Measurements from ENCODE around the gene TMEM52.

The TMEM52 gene

DNA sequence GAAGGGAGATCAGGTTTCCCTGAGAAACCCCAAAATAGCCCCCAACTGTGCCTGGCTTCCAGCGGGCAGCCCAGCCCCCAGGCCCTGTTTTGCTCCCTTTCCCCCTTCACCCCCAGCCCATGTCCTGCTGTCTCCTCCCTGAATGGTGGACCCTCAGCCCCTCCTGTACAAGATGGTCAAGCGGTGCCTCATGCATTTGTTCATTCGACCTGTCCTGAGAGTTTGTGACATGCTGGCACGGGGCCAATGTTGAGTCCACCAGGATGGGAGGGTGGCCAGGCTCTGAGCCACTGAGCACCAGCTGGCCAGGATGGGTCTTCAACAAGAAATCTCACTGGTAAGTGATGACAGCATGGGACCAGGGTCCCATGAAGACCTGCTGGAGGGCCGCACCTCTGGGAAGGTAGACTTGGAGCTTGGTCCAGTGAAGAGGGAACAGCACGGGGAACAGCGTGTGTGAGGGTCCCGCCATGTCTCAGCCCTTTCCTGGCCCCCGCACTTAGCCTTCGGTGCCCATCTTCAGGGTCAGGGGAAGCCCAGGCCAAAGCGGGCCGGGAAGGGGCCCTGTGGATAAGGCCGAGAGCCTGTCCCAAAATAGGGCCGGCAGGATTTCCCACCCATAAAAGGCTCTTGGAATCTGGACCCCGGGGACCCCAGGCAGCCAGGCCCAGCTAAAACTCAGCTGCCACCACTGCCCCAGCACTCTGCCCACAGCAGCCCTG, 3.9 kb downstream of the TMEM52 start, which contains the start of gene CALML6:
Gene CALML6 (plus strand): TSS at position 290 of the 722 bp plus-strand sequence. CDS start 21 bp downstream, at position 311.
- DNase-seq (ENCODE audit: low read depth), result no peak

DNA sequence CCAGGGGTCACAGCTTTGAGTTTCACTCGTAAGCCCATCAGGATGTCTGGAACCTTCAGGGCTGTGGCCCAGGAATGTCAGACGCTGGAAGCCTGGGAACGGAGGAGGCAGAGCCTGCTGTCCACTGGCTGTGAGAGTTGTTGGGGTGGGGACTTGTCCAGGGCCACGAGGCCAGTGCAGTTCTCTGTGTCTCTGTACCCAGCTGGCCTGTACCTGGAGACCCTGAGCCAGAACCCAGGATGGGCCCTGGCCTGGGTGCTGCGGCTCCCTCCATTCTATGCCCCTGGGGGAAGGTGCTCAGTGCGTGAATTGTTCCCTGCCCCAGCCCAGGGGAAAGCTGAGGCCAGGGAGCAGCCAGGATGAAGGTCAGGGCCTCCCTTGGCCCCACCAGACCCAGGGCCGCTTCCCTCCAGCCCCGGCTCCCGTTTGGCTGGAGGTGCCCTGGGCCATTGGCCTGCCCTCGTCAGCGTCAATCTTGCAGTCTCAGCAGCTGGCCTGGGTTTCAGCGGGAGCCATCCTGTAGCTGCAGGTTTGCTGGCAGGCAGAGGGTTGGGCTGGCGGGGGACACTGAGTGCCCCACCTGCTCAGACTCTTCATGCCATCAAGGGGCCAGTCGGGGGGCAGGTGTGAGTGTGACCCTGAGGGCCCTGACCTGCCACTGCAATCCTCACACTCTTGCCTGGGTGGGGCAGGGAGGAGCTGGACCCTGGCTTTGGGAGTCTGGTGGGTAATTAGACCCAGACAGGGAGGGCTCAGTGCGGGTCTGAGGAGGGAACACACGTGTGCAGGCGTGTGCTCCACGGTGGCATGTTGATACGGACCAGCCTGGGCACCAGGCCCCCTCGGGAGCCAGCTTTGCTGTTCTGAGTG, 4.7 kb downstream of the TMEM52 start:
- no peak for DNase-seq (ENCODE audit: low read depth)

DNA sequence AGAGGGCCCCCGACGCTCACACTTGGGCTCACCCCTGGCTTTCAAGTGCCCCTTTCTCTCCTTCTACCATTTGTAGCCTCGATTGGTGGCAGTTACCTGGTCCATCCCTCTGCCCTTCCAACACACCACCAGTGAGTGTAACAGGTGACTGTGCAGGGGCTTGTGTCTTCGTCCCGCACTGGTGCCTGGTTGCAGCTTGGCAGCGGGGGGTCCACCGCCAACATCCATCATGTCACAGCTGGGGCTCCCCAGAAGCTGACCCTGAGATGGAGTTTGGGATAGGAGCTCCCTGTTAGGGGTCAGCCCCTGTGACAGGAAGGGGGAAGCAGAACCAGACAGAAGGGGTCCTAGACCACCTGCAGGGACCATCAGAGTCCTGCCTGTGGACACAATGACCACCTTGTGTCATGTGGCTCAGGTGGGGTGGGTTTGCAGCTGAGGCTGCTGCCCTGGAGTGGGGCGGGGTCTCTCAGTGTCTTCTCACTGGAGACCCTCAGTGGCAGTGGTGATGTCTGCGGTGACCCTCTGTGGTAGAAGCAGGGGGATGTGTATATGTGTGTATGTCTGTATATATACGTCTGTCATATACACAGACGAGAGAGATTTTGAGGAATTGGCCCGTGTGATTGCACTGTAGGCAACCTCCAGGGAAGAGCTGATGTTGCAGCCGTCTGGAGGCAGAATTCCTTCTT, 7.6 kb downstream of the TMEM52 start:
- no peak for DNase-seq (ENCODE audit: low read depth)

DNA sequence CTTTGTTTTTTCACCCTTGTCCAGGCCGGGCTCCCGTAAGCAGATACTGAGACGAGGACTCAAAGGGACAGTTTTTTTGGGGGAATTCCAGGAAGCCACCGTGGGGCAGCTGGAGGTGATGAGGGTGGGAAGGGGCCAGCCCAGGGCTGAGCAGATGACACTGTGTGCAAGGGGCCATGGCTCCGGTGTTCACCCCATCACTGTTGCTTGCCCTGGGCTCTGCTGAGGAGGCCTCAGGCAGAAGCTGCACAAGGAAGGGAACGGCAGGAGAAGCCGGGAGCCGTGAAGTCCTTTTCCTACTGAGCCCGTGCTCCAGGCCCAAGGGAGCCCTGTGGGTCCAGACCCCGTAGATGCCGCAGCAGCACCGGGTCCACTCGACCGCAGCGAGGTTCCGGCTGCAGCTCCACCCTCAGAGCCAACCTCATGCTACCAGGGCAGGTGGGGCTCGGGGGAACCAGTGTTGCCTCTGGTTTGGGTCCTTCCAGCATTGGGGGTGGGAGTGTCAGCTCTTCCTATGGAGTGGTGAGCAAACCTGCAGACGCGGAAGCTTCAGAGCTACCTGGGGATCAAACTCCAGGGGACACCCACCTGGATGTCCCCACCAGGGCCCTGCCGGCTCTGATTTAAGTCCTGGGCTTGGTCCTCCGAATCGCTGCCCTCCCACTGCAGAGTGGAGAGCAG, 8.3 kb downstream of the TMEM52 start:
- no peak for DNase-seq (ENCODE audit: low read depth)

DNA sequence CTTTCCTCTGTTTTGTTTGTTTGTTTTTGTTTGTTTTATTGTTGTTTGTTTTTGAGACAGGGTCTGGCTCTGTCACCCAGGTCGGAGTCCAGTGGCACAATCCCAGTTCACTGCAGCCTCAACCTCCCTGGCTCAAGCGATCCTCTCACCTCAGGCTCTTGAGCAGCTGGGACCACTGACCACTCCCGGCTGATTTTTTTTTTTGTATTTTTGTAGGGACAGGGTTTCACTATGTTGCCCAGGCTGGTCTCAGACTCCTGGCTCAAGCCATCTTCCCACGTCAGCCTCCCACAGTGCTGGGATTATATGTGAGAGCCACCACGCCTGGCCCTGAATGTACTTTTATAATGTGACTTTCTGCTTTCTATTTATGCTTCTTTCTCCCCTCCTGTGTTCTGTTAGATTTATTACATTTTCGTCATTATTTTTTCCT, 9.0 kb downstream of the TMEM52 start:
- DNase-seq (ENCODE audit: low read depth), result no peak

DNA sequence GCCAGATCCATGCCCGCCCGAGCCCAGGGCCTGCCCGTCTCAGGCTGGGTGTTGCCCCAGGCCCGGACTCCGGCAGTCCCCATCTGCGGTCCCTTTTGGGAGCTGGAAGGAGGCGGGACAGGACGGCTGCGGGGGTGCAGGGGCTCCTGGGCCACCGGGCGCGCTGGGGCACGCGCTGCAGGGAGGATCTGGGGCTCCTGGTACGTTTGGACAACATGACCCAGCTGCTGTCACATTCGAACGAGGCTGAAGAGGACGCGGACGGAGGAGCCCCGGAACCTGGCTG, 10.6 kb downstream of the TMEM52 start:
- DNase-seq (ENCODE audit: low read depth), result no peak

DNA sequence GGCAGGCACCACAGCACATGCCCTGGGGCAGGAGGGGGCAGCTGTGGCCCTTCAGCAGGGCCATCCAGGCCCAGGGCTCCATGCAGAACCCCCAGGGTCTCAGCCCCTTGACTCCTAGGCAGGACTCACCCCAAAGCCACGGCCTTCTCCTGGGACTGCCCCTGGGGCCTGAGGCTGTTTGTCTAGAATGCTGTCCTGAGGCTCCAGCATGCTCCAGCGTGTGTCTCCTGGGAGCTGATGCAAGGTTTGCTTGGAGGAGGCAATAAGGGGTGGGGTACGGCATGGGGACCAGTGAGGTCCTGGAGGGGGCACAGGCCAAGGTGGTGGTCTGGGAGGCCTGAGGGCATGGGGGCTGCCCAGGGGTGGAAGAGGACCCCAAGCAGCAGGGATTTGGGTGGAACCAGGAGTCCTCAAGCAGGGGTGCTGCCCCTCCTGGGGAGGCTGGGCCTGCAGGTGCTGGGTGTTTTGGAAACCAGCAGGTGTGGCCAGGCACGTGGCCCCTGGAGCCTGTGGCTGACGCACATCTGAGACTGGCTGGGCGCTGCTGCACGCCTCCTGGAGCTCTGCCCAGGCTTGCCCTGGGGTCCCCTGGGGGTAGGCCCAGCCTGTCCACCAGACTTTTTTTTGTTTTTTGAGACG, 11.9 kb downstream of the TMEM52 start:
- peak; percentile 39 for DNase-seq (ENCODE audit: low read depth)

DNA sequence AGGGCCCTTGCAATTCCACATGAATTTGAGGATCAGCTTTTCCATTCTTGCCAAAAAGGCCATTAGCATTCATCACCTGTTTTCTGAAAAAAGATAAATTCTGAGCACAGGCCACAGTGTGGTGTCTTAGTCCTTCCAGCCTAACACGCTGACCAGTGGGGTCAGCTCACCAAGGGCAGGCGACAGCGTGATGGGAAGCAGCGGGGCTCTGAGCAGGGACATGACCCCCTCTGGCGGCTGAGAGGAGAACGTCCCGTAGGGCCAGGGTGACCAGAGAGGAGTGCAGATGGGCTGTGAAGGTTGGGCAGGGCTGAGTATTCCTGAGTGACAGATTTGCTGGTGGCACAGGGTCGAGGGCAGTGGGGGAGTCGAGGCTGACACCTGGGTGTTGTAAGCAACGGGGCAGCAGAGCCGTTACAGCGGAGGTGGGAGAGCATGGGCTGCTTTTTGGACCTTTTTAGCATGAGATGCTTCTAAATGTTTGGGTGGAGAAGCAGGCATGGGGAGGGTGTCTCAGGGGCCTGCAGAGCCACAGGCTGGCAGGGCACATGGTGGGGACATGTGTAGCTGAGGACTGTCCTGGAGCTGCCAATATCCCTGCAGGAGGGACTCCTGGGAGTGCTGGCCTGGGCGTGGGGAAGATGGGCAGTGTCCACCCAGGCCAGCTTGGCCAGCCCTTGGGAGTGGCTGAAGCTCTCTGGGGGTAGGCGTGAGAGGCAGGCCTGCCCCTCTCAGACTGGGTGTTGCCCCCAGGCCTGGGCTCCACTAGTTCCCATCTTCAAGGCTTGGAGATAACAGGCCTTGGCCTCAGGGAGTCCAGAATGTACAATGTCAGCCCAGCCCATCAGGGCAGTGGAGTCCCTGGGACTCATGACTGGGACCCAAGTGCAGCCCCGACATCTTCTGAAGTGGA, 12.6 kb downstream of the TMEM52 start:
- DNase-seq (ENCODE audit: low read depth), result peak; percentile 75

DNA sequence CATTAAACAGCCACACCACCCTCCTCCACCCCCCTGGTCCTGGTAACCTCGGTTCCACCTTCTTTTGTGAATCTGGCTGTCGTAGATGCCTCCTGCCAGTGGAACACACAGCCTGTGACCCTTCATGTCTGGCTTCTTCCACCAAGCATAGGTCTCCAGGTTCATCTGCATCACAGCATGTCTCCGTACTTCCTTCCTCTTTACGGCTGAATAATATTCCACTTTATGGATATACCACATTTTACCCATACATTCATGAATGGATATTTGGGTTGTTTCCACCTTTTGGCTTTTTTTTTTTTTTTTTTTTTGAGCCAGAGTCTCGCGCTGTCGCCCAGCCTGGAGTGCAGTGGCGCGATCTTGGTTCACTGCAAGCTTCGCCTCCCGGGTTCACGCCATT, 15.9 kb downstream of the TMEM52 start:
- DNase-seq (ENCODE audit: low read depth), result no peak

DNA sequence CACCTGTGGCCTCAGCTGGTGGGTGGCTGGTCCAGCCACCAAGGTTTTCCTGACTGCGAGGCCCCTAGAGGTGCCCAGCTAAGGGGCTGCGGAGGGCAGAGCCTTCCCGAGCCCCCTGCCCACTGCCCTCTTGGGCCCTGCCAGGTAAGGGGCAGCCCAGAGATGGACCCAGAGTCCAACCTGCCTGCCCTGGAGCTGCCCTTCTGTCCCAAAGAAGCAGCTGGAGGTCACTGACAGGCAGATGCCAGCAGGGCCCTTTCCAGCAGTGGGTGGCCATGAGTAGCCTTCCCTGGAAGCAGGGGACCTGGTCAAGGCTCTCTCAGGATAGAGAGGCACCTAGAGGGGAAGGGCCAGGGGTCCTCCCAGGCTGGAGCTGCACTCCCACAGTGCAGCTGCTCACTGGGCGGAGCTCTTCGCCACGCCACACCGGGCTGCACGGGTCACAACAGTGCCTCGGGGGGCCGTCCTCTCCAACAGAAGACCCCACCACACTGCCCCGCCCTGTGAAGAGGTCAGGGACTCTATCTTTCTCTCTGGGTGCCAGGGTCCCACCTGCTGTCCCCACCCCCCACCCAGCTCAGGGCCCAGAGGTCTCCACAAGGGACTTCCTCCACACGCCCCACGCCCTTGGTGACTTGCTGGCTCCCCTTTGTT, 17.3 kb downstream of the TMEM52 start:
- no peak for DNase-seq (ENCODE audit: low read depth)

DNA sequence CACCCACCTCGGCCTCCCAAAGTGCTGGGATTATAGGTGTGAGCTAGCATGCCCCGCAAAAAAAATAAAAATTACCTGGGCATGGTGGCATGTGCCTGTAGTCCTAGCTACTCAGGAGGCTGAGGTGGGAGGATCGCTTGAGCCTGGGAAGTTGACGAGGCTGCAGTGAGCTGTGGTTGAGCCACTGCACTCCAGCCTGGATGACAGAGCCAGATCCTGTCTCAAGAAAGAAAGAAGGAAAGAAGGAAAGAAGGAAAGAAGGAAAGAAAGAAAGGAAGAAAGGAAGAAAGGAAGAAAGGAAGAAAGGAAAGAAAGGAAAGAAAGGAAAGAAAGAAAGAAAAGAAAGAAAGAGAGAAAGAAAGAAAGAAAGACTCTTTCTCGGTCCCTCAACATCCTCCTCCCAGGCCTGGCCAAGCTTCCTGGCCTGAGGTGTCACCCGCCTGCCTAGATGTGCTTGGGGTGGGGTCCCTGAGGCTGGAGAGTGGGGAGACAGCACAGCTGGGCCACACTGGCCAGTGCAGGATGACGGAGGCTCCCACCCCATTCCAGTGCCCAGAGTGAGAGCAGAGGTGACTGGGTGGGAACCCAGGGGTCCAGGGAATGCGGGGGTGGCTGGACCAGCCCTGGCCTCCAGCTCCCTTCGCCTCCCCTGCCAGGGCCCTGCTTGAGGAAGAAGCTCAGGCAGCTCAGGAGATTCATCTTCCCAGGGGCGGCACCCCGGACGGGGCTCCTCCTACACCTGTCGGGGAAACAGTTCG, 18.0 kb downstream of the TMEM52 start:
- no peak for DNase-seq (ENCODE audit: low read depth)

DNA sequence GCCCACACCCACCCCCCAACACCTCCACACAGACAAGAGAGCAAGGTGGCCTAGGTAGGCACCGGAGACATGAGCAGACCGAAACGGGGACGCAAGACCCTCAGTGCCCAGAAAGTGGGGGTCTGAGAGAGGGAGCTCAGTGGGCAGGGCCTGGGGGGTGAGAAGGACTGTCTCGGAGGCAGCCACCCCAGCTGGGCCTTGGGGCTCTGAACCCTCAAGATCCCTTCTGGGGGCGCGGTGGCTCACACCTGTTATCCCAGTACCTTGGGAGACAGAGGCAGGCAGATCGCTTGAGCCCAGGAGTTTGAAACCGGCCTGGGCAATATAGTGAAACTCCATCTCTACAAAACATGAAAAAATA, 19.1 kb downstream of the TMEM52 start:
- no peak for DNase-seq (ENCODE audit: low read depth)

DNA sequence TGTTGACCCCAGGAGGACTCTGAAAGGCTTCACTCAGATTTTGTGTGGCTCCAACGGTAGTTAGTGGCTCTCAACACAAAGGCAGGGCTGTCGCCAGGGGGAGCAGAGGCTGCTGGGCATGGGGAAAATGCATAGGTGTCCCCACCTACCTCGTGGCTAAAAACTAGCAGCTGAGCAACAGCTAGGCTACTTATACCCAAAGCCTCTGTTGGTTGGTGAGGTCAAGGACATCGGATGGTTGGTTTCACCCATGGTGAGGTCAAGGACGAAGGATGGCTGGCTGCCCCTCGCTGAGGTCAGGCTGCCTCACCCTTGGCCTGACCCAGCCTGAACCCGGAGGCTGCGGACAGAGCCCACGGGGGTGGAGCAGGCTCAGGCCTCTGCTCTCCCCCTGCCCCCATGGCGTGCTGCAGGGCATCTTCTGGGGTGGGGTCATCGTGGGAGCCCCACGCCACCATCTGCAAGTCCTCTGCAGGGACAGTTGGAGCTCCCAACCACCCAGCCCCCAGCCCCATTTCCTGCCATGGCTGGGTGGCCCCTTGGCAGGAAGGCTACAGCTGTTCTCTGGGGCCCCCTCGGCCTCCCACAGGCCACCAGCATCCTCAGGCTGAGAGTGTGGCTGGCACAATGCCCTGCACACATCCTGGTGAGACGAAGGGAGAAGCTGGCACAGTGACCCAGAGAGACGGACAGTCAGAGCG, 19.7 kb downstream of the TMEM52 start:
- DNase-seq (ENCODE audit: low read depth), result no peak

DNA sequence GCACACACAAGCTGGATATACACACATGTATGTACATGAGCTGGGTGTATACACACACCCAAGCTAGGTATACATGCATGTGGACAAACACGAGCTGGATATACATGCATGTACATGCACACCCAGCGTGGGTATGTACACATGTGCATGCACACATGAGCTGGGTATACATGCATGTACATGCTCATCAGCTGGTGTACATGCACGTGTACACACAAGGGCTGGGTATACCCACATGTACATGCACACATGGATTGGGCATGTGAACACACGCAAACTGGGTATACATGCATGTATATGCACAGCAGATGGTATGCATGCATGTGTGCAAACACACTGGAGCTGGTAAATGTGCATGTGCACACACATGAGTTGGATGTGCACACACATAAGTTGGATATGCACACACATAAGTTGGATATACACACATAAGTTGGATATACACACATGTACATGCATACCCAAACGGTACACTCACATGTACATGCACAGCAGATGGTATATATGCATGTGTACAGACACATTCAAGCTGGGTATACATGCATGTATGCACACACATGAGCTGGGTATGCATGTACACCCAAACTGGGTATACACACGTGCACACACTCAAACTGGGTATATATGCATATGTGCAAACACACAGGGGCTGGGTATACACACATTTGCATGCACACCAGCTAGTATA, 20.7 kb downstream of the TMEM52 start:
- no peak for DNase-seq (ENCODE audit: low read depth)

DNA sequence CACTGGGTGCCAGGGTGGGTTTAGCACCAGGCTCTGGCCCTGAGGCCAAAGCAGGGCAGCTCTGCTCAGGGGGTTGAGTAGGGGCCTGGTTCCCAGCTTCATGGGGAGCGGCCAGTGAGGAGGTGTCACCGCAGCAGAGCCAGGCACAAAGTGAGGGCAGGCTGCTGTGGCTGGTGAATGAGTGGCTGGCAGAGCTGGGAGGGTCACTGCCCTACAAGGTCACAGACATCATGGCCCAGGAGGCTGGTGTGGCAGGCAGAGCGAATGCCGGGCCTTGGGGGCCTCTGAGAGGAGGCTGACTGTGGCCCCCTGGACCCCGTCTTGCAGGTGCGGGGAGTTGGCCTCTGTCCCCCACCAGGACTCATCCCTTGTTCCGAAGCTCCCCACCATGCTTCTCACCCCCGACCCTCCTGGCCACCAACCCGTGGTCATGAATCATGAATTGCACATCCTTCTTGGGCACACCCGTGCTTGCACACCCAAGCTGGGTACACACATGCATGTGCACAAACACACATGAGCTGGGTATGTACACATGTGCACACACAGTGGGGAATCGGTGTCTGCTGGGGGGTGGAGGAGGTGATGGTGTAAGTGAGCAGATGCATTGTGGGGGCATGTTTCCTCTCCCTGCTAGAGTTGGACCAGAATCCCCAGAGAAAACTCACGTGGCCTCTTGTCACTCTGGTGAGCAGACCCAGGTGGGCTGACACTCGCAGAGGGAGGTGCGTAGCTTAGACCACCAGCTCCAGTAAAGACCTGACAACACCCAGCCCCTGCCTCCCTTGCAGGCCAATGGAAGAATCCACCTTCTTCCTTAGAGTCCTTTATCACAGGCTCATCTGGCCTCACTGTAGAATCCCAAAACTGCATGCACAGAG, 23.4 kb downstream of the TMEM52 start:
- DNase-seq (ENCODE audit: low read depth), result no peak

DNA sequence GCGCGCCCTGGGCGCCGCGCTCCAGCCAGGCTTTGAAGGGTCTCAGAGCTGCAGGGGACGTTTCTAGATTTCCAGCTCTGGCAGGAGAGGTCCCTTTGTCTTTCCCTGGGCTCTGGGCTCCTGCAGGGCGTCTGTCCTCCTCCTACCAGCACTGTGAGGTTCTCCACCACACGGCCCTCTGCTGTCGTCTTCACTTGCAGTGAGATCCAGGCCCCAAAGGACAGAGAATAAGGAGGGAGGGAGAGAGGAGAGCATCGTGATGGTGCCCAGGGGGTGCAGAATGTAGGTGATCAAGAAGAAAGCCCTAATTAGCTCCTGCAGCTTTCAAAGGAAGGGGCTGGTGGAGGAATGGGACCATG, 24.0 kb downstream of the TMEM52 start:
- no peak for DNase-seq (ENCODE audit: low read depth)

DNA sequence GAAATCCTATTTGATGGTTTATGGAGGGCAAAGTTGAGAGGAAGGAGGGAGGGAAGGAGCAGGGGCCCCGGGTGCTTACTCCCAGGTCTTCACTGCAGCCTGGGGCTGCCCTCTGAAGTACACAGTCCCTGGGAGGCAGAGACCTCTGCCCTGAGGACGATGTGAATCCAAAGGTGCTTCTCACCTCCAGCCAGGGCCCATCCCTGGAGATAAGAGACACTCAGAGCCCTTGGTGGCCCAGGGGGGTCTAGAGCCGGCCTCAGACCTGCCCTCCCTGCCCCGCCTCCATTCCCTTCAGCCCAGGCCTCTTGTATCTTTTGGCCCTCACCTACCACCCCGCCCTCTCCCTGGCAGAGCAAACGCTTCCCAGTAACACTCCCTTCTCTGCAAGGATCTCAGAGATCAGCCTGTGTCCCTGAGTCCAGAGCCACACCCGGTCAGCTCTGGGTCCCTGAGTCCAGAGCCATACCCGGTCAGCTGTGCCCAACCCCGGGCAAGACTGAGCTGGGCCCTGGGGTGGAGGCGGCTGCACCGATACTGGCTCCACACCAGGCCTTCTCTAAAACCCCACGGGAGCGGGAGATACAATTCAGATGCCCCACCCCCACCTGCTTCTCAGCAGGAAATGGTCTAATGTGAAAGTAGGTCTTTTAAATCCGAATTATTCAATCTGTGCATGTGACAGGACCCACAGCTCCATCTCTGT, 24.6 kb downstream of the TMEM52 start:
- no peak for DNase-seq (ENCODE audit: low read depth)

All from fibroblast of gingiva (primary cell).